GM12892 (cell line): Measurements from ENCODE around the gene NAALADL2.

ENCODE experiments used
- POLR2A ChIP-seq: IDR thresholded peaks from 2 replicates; pipeline ENCODE4 v1.6.1; 2011; ENCODE audit warnings: low read depth, low read length, control low read depth
- POLR2AphosphoS5 ChIP-seq: IDR thresholded peaks from 2 replicates; pipeline ENCODE4 v1.6.1; 2011; ENCODE audit warnings: low read depth, low read length, control low read depth
- TAF1 ChIP-seq: IDR thresholded peaks from 2 replicates; pipeline ENCODE4 v1.6.1; 2011; ENCODE audit warnings: low read depth, mild to moderate bottlenecking, control low read depth, low read length, borderline replicate concordance

- TF ChIP-seq POLR2A, result no peak
- no peak for TF ChIP-seq POLR2AphosphoS5
- TF ChIP-seq TAF1, result no peak
These were observed 448.5 kb downstream of the NAALADL2 start for GRCh38 chr3:175307642-175308041.
